ENCODE data around the gene CCDC188.

Gene CCDC188

DNA sequence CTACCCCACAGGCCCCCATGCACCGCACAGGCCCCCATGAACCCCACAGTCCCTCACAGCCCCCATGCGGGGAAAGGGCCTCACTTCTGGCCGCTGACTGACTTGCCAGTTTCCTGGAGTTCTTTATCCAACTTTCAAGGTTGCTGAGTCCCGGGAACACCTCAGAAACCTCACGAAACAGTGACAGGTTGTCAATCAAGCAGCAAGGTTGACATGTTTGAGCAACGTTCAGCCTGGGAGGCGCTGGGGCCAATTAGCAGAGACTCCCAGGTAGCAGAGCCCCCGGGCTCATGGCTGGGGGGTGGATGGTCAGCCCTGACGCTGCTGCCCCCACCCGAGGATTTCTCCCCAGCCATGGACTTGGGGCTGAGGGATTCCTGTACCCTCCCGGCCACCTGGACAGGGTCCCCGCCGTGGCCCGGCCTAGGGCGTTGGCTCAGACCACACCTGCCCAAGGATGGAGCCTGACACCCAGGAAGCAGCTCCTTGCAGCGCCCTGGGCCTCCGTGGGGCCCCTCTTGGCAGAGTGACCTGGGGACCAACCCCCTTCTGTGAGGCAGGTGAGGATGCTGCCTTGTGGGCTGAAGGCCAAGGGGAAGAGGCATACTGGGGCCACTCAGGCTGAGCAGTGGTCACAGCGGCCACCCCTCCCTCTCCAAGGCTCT is 33.8 kb upstream of the CCDC188 start:
- DNase-seq = no peak

- DNase-seq = no peak
These were observed 33.0 kb upstream of the CCDC188 start for GRCh38 chr22:20183823-20184222.

DNA sequence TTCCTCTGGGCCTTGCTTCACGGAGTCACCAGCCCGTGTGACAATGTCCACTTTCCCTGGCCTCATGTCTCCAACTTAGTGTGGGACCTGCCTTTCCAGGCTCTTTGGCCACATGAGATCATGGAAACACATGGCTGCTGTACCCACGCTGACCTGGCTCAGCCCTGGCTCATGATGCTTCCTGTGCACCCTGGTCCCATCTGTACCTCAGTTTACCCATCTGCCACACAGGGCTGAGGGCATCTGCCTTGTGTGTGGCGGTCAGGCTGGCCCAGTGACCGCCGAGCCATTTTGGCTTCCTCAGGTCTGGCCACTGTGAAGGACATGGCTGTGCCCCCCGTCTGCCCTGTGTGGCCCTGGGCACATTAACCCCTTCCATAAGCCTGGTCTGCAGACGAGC is 32.2 kb upstream of the CCDC188 start:
- no peak for DNase-seq

- DNase-seq = no peak
These were observed 31.5 kb upstream of the CCDC188 start for GRCh38 chr22:20182365-20182764.

DNA sequence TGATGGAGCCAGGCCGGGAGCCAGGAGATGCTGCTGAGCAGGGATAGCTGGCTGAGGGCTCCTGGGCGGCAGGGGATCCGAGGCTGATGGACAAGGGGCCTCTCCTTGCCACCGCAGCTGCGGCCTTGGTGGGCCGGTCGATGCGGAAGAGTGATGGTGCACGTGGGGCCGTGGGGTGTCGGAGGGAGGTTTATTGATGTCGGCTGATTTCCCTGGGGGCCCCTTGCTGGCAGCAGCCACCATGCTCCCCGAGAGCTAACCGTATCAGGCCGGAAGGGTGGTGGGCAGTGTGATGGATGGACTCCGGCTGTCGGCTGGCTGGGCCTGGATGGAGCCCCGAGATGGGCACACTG is 31.0 kb upstream of the CCDC188 start:
- DNase-seq = no peak

DNA sequence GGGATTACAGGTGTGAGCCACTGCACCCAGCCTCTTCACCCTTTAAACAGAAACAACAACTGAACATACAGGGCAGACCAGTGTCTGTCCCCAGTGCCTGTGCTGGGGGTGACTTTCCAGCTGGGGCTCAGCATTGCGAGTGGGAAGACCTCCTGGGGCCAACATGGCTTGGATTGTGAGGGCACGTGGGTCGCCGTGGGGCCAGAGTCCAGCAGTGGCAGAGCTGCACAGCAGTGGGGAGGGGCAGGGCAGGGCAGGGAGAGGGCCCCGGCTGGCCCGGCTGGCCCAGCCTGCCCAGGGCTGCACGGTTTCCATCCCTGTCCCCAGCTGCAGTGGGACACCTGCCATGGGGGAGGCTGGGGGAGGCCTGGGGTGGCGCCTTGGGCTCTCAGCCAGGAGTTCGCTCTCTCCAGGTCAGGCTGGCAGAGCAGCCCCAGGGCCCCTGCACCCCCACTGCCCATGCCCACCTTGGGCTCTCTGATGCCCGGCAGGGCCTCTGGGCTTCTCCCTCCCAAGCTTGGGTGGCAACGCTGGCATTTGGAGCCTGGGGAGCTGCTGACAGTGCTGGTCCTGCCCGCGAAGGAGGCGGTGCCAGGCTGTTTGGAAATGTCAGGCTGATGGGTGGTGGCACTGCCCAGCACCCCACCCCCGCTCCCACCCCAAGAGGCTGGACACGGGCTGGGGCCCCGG is 30.5 kb upstream of the CCDC188 start:
- no peak for DNase-seq

DNA sequence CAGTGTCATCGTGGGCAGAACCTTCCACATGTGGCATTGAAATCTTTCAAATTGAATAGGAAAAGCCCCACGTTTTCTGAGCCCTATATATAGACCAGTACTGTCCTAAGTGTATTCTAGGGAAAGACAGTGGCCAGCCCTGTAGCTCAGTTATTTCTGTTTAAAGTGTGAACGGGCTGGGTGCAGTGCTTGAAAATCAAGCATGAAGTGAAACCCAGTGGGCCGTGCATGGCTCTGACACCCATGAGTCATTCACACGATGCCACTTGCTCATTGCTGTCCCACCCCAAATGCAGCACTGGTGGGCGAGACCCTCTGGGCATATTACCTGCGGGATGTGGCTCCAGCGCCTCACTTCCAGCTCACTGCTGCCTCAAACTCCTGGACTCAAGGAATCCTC is 29.8 kb upstream of the CCDC188 start:
- DNase-seq = no peak

GRCh38 chr22:20180245-20180630 is 29.4 kb upstream of the CCDC188 start:
- no peak for DNase-seq

DNA sequence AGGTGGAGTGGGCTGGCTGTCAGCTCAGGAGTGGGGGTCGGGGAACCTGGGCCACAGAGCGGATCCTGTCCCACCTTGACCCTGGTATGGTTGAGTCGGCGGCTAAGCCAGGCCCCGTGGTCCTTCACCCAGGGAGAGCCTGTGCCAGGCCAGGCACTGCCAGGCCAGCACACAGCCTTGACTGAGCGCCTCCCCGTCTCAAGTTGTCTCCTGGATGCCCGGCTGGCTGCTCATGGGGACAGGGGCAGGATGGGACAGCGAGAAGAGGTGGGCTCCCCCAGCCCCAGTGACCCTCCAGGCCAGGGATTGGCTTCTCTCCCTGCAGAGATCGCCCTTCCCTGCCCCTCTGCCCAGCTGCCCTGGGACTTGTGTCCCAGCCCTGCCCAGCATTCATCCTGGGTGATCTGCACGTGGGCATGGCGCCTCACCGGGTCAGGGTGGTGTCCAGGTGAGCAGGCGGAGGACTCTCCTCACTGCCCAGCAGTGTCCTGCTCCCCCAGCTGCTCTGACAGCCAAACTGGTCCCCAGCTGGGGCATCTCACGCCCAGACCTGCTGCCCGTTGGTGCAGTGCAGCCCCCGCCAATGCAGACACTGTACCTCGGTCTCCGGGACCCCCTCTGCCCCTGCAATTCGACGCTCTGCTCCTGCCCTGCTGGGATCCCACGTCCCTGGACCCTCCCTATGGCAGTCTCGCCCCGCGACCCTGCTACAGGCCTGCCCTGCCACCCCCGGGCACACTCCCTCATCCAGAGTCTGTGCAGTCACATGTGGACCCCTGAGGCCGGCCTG is 28.8 kb upstream of the CCDC188 start:
- DNase-seq = no peak

DNA sequence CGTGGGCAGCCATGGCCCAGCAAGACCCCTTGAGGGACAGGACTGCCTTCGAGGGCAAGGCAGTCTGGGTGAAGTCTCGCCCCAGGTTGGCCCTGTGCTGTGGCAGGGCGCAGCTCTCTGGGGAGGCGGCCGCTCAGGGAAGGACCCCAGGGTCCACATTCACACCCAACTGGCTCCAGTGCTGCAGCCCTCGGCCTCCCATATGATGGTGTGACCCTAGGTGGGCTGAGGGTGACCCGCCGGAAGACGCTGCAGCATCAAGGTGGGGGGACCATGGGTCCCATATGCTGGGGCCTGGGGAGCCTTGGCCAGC is 28.0 kb upstream of the CCDC188 start:
- no peak for DNase-seq

DNA sequence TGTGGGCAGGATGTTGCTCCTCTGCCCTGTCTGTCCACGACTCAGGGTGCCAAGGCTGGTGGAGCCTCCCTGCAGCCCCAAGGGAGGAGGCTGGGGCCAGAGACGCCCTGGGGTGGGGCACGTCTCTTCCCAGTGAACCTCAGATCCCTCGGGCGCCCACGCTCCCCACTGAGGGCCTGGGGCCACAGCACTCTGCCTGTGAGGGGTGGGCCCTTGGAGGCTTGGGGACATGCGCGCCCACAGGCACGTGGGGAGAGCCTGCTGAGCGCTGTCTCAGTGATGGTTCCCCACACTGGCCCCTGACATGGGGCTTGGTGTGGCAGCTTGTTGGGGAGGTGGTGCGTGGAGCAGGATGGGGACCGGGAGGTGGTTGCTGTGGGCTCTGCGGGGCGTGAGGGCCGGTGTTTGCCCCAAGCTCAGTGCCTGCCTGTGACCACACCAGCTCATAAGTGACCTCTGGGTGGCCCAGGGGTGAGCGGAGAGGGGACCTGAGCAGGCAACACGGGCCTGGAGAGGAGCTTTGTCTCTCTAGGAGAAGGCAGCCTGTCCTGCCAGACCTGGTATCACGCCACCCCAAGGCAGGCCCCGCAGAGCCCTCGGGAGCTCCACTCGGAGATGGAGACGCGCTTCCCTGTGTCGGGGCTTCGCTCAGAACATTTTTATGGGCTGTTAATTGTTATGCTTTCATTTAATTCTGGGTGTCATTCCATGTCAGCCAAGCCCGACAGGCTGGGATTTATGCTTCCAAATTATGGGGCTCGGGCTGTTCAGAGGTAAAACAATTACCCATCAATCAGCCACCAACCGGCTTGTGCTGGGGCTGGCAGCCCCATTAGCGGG is 27.4 kb upstream of the CCDC188 start:
- no peak for DNase-seq

- no peak for DNase-seq
These were observed 26.5 kb upstream of the CCDC188 start for GRCh38 chr22:20177217-20177911.

DNA sequence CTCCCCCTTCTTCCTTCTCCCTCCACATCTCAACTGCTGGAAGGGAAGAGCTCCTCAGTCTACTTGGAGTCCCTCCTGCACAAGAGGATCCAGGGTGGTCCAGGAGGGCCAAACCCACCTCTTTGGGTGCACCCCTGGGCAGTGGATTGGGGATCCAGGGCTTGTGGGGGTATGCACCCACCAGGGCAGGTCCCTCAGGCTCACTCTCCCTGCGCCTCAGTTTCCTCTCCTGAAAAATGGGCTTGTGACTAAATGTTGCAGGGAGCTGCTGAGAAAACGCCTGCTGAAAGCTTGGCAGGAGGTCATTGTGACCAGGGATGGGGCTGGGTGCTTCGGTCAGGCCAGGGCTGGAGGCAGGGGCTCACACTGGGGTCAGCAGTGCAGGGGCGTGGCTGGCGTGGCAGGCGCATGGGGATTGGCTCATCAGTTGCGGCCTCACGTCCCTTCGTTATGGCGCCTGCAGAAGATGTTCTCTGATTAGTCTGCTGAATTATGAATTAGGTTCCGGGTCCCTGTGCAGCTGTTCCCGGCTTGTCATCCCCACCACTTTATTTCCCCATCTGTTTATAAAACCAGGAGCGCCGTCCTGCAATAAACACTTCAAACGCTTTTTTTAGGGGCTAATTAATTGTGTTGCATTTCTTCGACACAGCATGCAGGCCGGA is 25.7 kb upstream of the CCDC188 start:
- DNase-seq = no peak

GRCh38 chr22:20175597-20175900 is 24.7 kb upstream of the CCDC188 start:
- no peak for DNase-seq

DNA sequence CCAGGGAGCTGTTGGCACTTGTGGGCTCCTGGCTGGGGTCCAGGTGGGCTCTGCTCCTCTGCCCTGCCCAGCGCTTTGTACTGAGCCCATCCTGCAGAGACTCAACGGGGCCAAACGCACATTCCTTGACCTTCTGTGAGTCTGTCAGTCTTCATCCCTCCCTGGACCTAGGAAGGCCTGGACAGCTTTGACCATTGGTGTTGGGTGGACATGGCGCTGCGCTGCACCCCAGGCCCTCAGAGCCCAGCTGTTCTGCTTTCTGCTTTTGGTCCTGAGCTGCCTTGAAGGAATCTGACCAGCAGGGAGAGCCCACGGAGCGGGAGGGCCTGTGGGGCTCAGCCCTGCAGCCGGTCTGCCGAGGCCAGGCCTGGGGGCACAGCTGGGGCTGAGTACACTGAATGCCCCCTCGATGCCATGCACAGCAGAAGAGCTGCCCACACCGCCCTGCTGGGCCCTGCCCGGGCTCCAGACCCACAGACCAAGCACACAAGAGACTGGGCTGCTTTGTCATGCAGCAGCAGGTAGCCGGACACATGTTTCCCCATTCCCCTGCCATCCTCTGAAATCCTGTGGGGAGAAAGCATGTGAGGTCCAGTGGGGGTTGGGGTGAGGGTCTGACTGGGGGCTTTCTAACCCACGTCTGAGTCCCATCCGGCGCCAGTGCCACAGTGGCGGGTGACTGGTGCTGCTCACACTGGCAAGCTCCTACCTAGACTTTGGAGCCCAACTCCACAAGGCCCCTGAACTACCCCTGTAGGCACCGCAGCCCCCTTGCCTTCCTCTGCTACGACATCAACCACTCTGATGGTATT is 24.1 kb upstream of the CCDC188 start:
- no peak for DNase-seq

DNA sequence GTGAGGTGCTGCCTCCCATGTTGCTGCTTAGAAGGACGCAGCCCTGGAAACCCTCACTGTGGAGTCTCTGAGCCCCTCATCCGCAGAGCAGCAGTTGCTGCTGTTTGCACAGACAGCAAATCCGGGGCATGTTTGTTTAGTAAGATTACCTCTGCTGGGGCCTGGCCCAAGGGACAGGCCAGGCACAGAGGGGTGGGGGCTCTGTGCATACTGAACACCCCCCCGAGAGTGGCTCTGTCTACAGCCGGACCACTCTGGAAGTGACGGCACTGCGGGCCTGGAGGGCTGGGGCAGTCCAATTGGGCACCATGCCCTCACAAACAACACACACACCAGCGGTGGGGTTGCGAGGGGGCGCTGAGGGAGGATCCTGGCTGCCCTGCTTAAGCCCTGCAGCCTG is 22.9 kb upstream of the CCDC188 start:
- DNase-seq = no peak

DNA sequence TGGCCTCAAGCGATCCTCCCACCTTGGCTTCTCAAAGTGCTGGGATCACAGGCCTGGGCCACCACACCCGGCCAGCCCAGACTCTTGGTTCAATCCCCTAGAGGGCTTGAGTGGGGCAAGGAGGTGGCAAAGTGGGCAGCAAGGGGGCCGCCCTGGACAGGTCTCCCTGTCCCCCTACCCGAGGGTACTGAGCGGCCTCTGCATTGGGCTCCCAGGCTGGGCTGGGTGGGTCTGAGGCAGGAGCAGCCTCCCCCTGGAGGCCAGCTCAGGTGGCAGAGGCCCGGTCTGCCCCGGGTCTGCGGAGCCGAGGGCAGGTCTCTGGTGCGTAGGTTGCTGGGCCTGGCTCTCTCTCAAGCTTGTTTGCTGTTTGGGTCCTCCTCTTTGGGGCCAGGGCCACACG is 22.4 kb upstream of the CCDC188 start:
- no peak for DNase-seq

- DNase-seq = no peak
These were observed 21.3 kb upstream of the CCDC188 start for GRCh38 chr22:20172141-20172613.

DNA sequence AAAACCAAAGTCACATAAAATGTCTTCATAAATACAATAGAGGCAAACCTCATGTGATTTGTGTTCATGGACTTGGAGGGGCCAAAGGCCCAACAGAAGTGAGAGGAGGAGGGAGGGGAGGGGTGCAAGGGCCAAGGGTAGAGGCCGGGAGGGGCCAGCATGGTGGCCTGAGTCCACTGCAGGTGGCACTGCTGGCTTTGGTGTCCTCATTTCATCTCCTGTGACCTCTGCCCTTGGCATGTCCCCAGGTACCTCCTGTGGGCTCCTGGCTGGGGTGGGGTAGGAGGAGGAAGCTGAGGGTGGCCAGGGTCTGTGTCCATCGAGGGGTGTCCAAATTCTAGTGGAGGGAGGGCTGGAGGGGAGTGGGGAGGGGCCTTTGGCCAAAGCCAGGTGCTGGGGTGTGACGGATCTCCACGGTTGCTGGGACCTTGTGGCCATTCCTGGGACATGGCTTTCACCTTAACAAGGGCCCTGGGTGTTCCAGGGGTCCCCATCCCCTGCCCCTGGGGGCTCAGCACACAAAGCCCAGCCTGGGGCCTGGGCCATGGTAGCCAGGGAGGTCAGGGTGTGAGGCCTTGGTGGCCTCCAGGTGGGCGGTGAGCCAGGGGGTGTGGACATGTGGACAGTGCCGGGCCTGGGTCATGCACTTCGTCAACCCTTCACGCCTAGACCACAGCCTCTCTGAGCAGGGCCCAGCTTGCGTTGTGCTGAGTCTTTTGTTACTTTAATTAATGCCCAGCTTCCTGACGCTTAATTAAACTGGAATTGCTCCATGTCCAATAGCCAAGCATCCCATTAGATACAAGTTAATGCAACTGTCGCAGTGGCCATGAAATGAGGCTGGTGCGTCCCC is 20.7 kb upstream of the CCDC188 start:
- DNase-seq = no peak

DNA sequence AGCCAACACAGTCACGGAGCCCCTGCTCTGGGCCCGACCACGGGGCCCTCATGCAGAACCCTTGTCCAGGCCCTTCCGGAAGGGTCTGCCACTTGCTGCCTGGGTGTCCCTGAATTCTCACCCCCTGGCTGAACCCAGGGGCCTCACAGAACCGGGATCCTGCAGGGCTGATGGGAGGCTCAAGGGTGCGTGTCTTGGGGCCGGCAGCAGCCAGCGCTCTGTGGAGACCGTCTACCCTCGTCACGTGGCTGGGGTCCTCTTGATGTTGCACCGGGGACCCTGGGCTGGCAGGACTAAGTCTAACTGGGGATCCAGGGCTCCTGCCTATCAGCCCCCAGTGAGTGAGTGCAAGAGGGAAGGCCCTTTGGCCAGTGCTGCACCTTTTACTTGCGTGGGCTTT is 19.3 kb upstream of the CCDC188 start:
- no peak for DNase-seq

All from NCI-H1417 treated with DMSO at 0.1 percent for 48 hours (cell line).